Fibroblast of mammary gland (primary cell): Measurements from ENCODE around the gene PAK2.
"Not testable (repeated sequence)": the region's sequence is repeated elsewhere in the genome, so short reads cannot be mapped to it uniquely, and the experiment has no call there.

Source experiments
- DNase-seq: peaks from one replicate; pipeline ENCODE4 v3.0.0-alpha.2; 2010; ENCODE audit warnings: low read depth
- H3K4me3 ChIP-seq: 2 replicates; pipeline ENCODE4 v1.5.1; 2011; ENCODE audit warnings: low read depth, mild to moderate bottlenecking, low read length, moderate library complexity; ENCODE audit not compliant: control insufficient read depth
- TF ChIP-seq, protein P1 (sequence below): conservative IDR thresholded peaks from 2 replicates; pipeline ENCODE4 v1.5.1; 2011; ENCODE audit warnings: low read depth, low read length, inconsistent platforms; ENCODE audit not compliant: control insufficient read depth, insufficient read depth

PAK2 gene

DNA sequence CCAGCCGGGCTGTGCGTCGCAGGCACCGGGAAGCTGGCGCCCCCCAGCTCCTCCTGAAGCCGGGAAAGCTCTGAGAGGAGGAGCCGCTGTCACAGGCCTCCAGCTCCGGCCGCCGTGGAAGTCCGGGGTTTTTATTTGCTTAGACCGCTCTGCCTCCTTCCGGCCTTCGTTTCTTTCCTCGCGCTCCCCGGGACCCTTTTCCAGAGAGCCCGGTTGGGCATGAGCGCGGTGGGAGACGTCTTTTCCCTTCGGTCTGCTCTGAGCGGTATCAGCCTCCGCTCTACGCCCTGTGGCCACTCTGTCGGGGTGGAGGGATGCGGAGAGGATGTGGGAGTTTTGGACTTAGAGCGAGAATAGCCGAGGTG lies 128.6 kb downstream of the PAK2 start:
- H3K4me3 ChIP-seq, result peak overlapping the region; percentile 87
- DNase-seq, result peak; percentile 13
- TF ChIP-seq, protein P1, sequence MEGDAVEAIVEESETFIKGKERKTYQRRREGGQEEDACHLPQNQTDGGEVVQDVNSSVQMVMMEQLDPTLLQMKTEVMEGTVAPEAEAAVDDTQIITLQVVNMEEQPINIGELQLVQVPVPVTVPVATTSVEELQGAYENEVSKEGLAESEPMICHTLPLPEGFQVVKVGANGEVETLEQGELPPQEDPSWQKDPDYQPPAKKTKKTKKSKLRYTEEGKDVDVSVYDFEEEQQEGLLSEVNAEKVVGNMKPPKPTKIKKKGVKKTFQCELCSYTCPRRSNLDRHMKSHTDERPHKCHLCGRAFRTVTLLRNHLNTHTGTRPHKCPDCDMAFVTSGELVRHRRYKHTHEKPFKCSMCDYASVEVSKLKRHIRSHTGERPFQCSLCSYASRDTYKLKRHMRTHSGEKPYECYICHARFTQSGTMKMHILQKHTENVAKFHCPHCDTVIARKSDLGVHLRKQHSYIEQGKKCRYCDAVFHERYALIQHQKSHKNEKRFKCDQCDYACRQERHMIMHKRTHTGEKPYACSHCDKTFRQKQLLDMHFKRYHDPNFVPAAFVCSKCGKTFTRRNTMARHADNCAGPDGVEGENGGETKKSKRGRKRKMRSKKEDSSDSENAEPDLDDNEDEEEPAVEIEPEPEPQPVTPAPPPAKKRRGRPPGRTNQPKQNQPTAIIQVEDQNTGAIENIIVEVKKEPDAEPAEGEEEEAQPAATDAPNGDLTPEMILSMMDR, result no peak

DNA sequence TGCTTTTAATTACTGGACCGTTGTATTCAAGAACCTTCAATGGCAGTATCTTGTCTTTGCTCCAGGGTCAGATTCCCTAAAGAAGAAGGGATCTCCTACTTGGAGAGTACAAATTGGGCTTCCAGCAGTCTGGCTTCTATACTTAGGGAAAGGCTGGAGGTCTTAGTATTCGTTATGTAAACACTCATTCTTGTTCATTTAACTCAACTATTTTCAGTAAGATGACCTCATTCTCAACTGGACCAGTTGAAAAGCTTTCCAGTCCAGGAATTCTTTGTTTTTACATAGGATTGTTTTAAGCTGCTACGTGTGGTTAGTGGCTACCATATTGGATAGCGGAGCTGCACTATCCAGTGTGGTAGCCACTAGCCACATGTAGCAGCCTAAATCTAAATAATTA lies 132.7 kb downstream of the PAK2 start:
- DNase-seq, result no peak
- no peak overlapping the region for H3K4me3 ChIP-seq
- TF ChIP-seq, protein P1, result no peak

DNA sequence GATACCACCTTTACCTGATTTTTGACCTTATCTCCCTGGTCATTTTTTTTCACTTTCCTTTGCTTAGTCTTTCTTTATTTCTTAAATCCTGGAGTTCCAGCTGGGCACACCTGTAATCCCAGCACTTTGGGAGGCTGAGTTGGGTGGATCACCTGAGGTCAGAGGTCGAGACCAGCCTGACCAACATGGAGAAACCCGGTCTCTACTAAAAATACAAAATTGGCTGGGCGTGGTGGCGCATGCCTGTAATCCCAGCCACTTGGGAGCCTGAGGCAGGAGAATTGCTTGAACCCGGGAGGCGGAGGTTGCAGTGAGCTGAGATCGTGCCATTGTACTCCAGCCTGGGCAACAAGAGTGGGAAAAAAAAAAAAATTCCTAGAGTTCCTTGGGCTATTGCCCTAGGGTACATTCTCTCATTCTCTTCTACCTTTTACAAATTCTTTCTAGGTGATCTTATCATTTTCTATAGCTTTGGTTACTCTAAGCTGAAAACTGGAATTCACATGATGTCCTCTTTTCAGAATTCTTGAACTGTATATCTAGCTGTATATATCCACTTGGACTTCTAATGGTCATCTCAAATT lies 134.9 kb downstream of the PAK2 start:
- not testable (repeated sequence) for DNase-seq

DNA sequence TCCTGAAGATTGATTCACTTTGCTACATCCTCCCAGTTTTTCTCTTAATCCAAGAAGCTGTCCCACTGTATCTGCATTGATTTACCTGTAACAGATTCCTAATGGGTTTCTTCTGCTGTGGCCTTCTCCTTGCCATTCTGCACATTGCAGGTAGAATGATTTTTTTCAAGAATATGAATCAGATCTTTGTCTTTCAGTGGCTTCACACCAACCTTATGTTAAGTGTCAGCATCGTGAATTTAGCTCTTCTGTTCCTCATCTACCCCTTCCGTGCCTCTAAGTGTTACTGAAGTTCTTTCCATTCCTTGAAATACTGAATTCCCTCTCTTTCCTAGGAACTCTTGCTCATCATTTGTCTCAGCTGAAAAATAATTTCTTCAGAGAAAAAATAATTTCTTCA lies 135.6 kb downstream of the PAK2 start:
- no peak for DNase-seq
- TF ChIP-seq, protein P1, result no peak
- H3K4me3 ChIP-seq, result no peak overlapping the region

More for the DNA sequence above, 134.9 kb downstream of the PAK2 start:
- not testable (repeated sequence) for H3K4me3 ChIP-seq
